ENCODE data around the gene CFAP61.

The CFAP61 gene

GRCh38 chr20:20138301-20139064 is 86.2 kb downstream of the CFAP61 start:
- DNase-seq (ENCODE audit: low read depth) = no peak
- no peak overlapping the region for H3K4me3 ChIP-seq (ENCODE audit: low read length)
- no peak for TF ChIP-seq CTCF (conservative IDR thresholded peaks at IDR 0.05; ENCODE audit: low read length)

GRCh38 chr20:20139403-20139802 is 87.1 kb downstream of the CFAP61 start:
- no peak overlapping the region for H3K4me3 ChIP-seq (ENCODE audit: low read length)
- DNase-seq (ENCODE audit: low read depth) = no peak
- no peak for TF ChIP-seq CTCF (conservative IDR thresholded peaks at IDR 0.05; ENCODE audit: low read length)

- DNase-seq (ENCODE audit: low read depth) = no peak
- no peak for TF ChIP-seq CTCF (conservative IDR thresholded peaks at IDR 0.05; ENCODE audit: low read length)
- H3K4me3 ChIP-seq (ENCODE audit: low read length) = no peak overlapping the region
Observed at GRCh38 chr20:20143165-20143564, 90.8 kb downstream of the CFAP61 start.

GRCh38 chr20:20143646-20144045 is 91.3 kb downstream of the CFAP61 start:
- no peak for DNase-seq (ENCODE audit: low read depth)
- no peak overlapping the region for H3K4me3 ChIP-seq (ENCODE audit: low read length)
- TF ChIP-seq CTCF (conservative IDR thresholded peaks at IDR 0.05; ENCODE audit: low read length) = no peak

GRCh38 chr20:20148779-20149178 is 96.4 kb downstream of the CFAP61 start:
- H3K4me3 ChIP-seq (ENCODE audit: low read length) = no peak overlapping the region
- DNase-seq (ENCODE audit: low read depth) = no peak
- no peak for TF ChIP-seq CTCF (conservative IDR thresholded peaks at IDR 0.05; ENCODE audit: low read length)

- H3K4me3 ChIP-seq (ENCODE audit: low read length) = no peak overlapping the region
- no peak for TF ChIP-seq CTCF (conservative IDR thresholded peaks at IDR 0.05; ENCODE audit: low read length)
- DNase-seq (ENCODE audit: low read depth) = no peak
Observed at GRCh38 chr20:20150241-20150640, 97.9 kb downstream of the CFAP61 start.

GRCh38 chr20:20160520-20160919 is 108.2 kb downstream of the CFAP61 start:
- H3K4me3 ChIP-seq (ENCODE audit: low read length) = no peak overlapping the region
- no peak for TF ChIP-seq CTCF (conservative IDR thresholded peaks at IDR 0.05; ENCODE audit: low read length)
- DNase-seq (ENCODE audit: low read depth) = no peak

All from AG10803 (cell line).